SK-N-SH (cell line): ENCODE results near the gene SPTB. TPM values are rescaled to one million over a fixed set of nuclear protein-coding genes. Genes with fewer than 3 reads are reported as not detected.

Experiments
- CTCF ChIA-PET: fragments of 300-600, 350-600 bp; formaldehyde crosslinking; extraction: SDS; loops from one replicate; lab custom pipeline; 2021; lab: Yijun Ruan, JAX
- POLR2A ChIA-PET: fragments of 350-600 bp; sonication (Branson Sonifier 250); formaldehyde crosslinking; extraction: SDS; loops from one replicate; lab custom pipeline; 2020; ENCODE audit warnings: antibody characterized with exemption, inconsistent platforms; lab: Yijun Ruan, JAX
- DNase-seq: peaks from one replicate; pipeline ENCODE4 v3.0.0; 2012
- H2AFZ ChIP-seq: fragments of 200-600 bp; sonication (generic); 2 replicates; pipeline ENCODE4 v1.8.1; 2016; ENCODE audit warnings: antibody characterized with exemption, mild to moderate bottlenecking, low read depth
- H3F3A ChIP-seq: fragments of 200-600 bp; sonication (generic); replicated peaks from 2 replicates; pipeline ENCODE3; 2016; ENCODE audit warnings: antibody characterized with exemption, mild to moderate bottlenecking; ENCODE audit not compliant: insufficient read depth
- H3K27ac ChIP-seq, 2 experiments: fragments of 200-500 bp in 1 of 2; fragments of 200-600 bp in 1 of 2; sonication (Bioruptor generic) in 1 of 2; sonication (generic), shearing (Covaris generic) in 1 of 2; 2 replicates each; pipeline versions ENCODE4 v1.5.1 to v1.6.1; 2014 to 2016; ENCODE audit warnings: low read depth in 2 of 2, inconsistent platforms in 1 of 2, low read length in 1 of 2, mild to moderate bottlenecking in 1 of 2, mixed read lengths in 1 of 2
- H3K27me3 ChIP-seq: fragments of 200-600 bp; sonication (generic), shearing (Covaris generic); 2 replicates; pipeline ENCODE4 v1.6.1; 2016; ENCODE audit warnings: mixed run types; ENCODE audit not compliant: insufficient read depth
- H3K36me3 ChIP-seq, 2 experiments: fragments of 200-500 bp in 1 of 2; fragments of 200-600 bp in 1 of 2; sonication (Bioruptor generic) in 1 of 2; sonication (generic) in 1 of 2; replicated peaks in 1 of 2; 2 replicates each; pipeline versions ENCODE3 to v1.5.1; 2014 to 2016; ENCODE audit warnings: low read length in 1 of 2, mild to moderate bottlenecking in 1 of 2; ENCODE audit not compliant: insufficient read depth in 2 of 2, control insufficient read depth in 1 of 2
- H3K4me1 ChIP-seq, 2 experiments: fragments of 200-500 bp in 1 of 2; fragments of 200-600 bp in 1 of 2; sonication (Bioruptor generic) in 1 of 2; sonication (generic), shearing (Covaris generic) in 1 of 2; 2 replicates each; pipeline versions ENCODE4 v1.5.1 to v1.6.1; 2014 to 2016; ENCODE audit warnings: low read depth in 1 of 2, low read length in 1 of 2, mixed run types in 1 of 2; ENCODE audit not compliant: insufficient read depth in 2 of 2, control insufficient read depth in 1 of 2
- H3K4me2 ChIP-seq: fragments of 200-600 bp; sonication (generic), shearing (Covaris generic); 2 replicates; pipeline ENCODE4 v1.6.1; 2017; ENCODE audit warnings: mixed run types
- H3K4me3 ChIP-seq, 2 experiments: fragments of 200-500 bp in 1 of 2; fragments of 200-600 bp in 1 of 2; sonication (Bioruptor generic) in 1 of 2; sonication (generic), shearing (Covaris generic) in 1 of 2; 2 replicates each; pipeline versions ENCODE4 v1.5.1 to v1.8.1; 2014 to 2016; ENCODE audit warnings: low read depth in 2 of 2, inconsistent platforms in 1 of 2, low read length in 1 of 2, mild to moderate bottlenecking in 1 of 2, mixed read lengths in 1 of 2, moderate library complexity in 1 of 2
- H3K79me2 ChIP-seq: fragments of 200-600 bp; sonication (generic); 2 replicates; pipeline ENCODE4 v1.8.1; 2017; ENCODE audit warnings: mild to moderate bottlenecking; ENCODE audit not compliant: insufficient read depth
- H3K9ac ChIP-seq: fragments of 200-600 bp; sonication (generic); 2 replicates; pipeline ENCODE4 v1.6.1; 2017; ENCODE audit warnings: mixed run types
- H3K9me2 ChIP-seq: fragments of 200-600 bp; sonication (generic); 2 replicates; pipeline ENCODE4 v1.6.1; 2017; ENCODE audit warnings: mixed run types
- H3K9me3 ChIP-seq: fragments of 200-600 bp; sonication (generic); 2 replicates; pipeline ENCODE4 v1.6.1; 2017; ENCODE audit warnings: mixed run types, mild to moderate bottlenecking, moderate library complexity
- H4K20me1 ChIP-seq: fragments of 200-600 bp; sonication (generic); 2 replicates; pipeline ENCODE4 v1.6.1; 2017; ENCODE audit warnings: mild to moderate bottlenecking, mixed run types; ENCODE audit not compliant: insufficient read depth
- CHD2 ChIP-seq: fragments of 150-350 bp; IDR thresholded peaks from 2 replicates; pipeline ENCODE4 v1.6.1; 2018; ENCODE audit warnings: low read length; ENCODE audit not compliant: partially characterized antibody
- ELF1 ChIP-seq: IDR thresholded peaks from 2 replicates; pipeline ENCODE4 v1.4.0; 2012
- EP300 ChIP-seq, 2 experiments: IDR thresholded peaks; 2 replicates each; pipeline versions ENCODE4 v1.4.0 to v1.6.1; 2012; ENCODE audit warnings: borderline replicate concordance in 1 of 2, low read depth in 1 of 2, low read length in 1 of 2
- EZH2phosphoT487 ChIP-seq: fragments of 200-600 bp; sonication (generic); IDR thresholded peaks from 2 replicates; pipeline ENCODE4 v1.6.1; 2017; ENCODE audit warnings: low read depth, mixed run types, mild to moderate bottlenecking, antibody characterized with exemption, moderate library complexity, borderline replicate concordance
- FOXJ3 ChIP-seq: sonication (generic); formaldehyde crosslinking; IDR thresholded peaks from 2 replicates; pipeline ENCODE4 v1.5.1; 2020; ENCODE audit warnings: mild to moderate bottlenecking, missing genetic modification reagents
- IRF3 ChIP-seq: fragments of 150-350 bp; IDR thresholded peaks from 2 replicates; pipeline ENCODE4 v1.6.1; 2016; ENCODE audit warnings: mild to moderate bottlenecking, low read depth, low read length
- MEF2A ChIP-seq: IDR thresholded peaks from 2 replicates; pipeline ENCODE4 v1.4.0; 2012; ENCODE audit warnings: low read depth, borderline replicate concordance
- MXI1 ChIP-seq: IDR thresholded peaks from 2 replicates; pipeline ENCODE4 v1.6.1; 2012; ENCODE audit warnings: mild to moderate bottlenecking, low read depth, low read length, improper control_type of control experiment
- POLR2AphosphoS5 ChIP-seq: IDR thresholded peaks from 2 replicates; pipeline ENCODE4 v1.6.1; 2012; ENCODE audit warnings: low read depth, low read length
- RAD21 ChIP-seq: IDR thresholded peaks from 2 replicates; pipeline ENCODE4 v1.6.1; 2012; ENCODE audit warnings: mild to moderate bottlenecking, low read length
- RCOR1 ChIP-seq: fragments of 150-350 bp; IDR thresholded peaks from 2 replicates; pipeline ENCODE4 v1.6.1; 2017; ENCODE audit warnings: antibody characterized with exemption, low read length
- REST ChIP-seq: IDR thresholded peaks from 2 replicates; pipeline ENCODE4 v1.6.1; 2012; ENCODE audit warnings: mild to moderate bottlenecking, low read depth, low read length, moderate library complexity
- RFX5 ChIP-seq: IDR thresholded peaks from 2 replicates; pipeline ENCODE4 v1.6.1; 2012; ENCODE audit warnings: mild to moderate bottlenecking, improper control_type of control experiment, low read length
- RXRA ChIP-seq: IDR thresholded peaks from 2 replicates; pipeline ENCODE4 v1.4.0; 2012; ENCODE audit warnings: low read depth, mild to moderate bottlenecking, borderline replicate concordance
- SIN3A ChIP-seq: IDR thresholded peaks from 2 replicates; pipeline ENCODE4 v1.6.1; 2012; ENCODE audit warnings: low read depth, mild to moderate bottlenecking, low read length, moderate library complexity, borderline replicate concordance
- SMC3 ChIP-seq: IDR thresholded peaks from 2 replicates; pipeline ENCODE4 v1.6.1; 2012; ENCODE audit warnings: low read depth, low read length, improper control_type of control experiment
- TEAD4 ChIP-seq: IDR thresholded peaks from 2 replicates; pipeline ENCODE4 v1.4.0; 2012; ENCODE audit warnings: mild to moderate bottlenecking, borderline replicate concordance; ENCODE audit not compliant: insufficient read depth
- YY1 ChIP-seq: IDR thresholded peaks from 2 replicates; pipeline ENCODE4 v1.4.0; 2012; ENCODE audit warnings: low read depth, mild to moderate bottlenecking
- WGBS: methylation state at CpG from one replicate; pipeline ENCODE4 v1.1.6; 2017; ENCODE audit warnings: low lambda C conversion rate; 5-methylcytosine and 5-hydroxymethylcytosine counted together
- polyA plus RNA-seq, 3 experiments: library from polyadenylated mRNA; depleted of rRNA; stranded (reverse); fragments of >200 nt; gene quantifications; 2 replicates each; pipeline ENCODE4 v1.2.3, GENCODE V29; 2012

Gene SPTB
- polyA plus RNA-seq, 1 of the 3 experiments (the other 2 are of a cell fraction) = 0.15 TPM

- no peaks in the 10 kb centered on the region for H3K27me3 ChIP-seq
- no peak overlapping the region for H3K9ac ChIP-seq
- CTCF ChIA-PET = no interaction called here
- TF ChIP-seq RCOR1 (no peak), IRF3 (no peak), FOXJ3 (CRISPR knock-in tag) (no peak), SIN3A (no peak), REST (no peak), MEF2A (no peak), MXI1 (no peak), TEAD4 (no peak), SMC3 (no peak), YY1 (no peak), ELF1 (no peak), POLR2AphosphoS5 (no peak), EZH2phosphoT487 (no peak), CHD2 (no peak), RAD21 (no peak), EP300 (IDR thresholded peaks at IDR 0.05; ENCODE audit: borderline replicate concordance in 1 of 2, low read depth in 1 of 2, low read length in 1 of 2) (no peak), RFX5 (no peak), RXRA (no peak)
- TF ChIP-seq, all 33 proteins: peak for 0
- no peak overlapping the region for H3K4me2 ChIP-seq
- POLR2A ChIA-PET = no interaction called here
- H3F3A ChIP-seq = no peaks in the 10 kb centered on the region
- H3K27ac ChIP-seq = no peak overlapping the region
- 62% methylated on average over 6 of the region's 6 CpGs for WGBS
- H3K9me3 ChIP-seq = peaks cover 8% of the 10 kb centered on the region
- no peaks in the 10 kb centered on the region for H3K9me2 ChIP-seq
- no peak overlapping the region for H3K4me3 ChIP-seq
- DNase-seq = no peak
- H3K36me3 ChIP-seq = peaks cover 0 to 10% of the 10 kb centered on the region in 2 experiments
- H3K79me2 ChIP-seq = peaks cover 30% of the 10 kb centered on the region
- peaks cover 11 to 17% of the 10 kb centered on the region in 2 experiments; a peak in 2 of 4 replicates for H3K4me1 ChIP-seq
- no peak overlapping the region for H2AFZ ChIP-seq
- H4K20me1 ChIP-seq = no peaks in the 10 kb centered on the region
Measured at GRCh38 chr14:64717870-64718269, 161.8 kb downstream of the SPTB start.
